ENCODE results near the gene SMU1.
"Not testable (repeated sequence)": the region's sequence is repeated elsewhere in the genome, so short reads cannot be mapped to it uniquely, and the experiment has no call there.

SMU1 gene

GRCh38 chr9:33007755-33008154 lies 68.7 kb downstream of the SMU1 start:
- no peak for DNase-seq

- not testable (repeated sequence) for DNase-seq
Measured at GRCh38 chr9:33005335-33005734, 71.1 kb downstream of the SMU1 start.

- DNase-seq: peak; percentile 50
Measured at GRCh38 chr9:33000682-33001055, 75.8 kb downstream of the SMU1 start.

- DNase-seq: no peak
Measured at GRCh38 chr9:32992595-32993238, 83.8 kb downstream of the SMU1 start.

- no peak for DNase-seq
Measured at GRCh38 chr9:32991897-32992594, 84.4 kb downstream of the SMU1 start.
